Right lobe of liver (tissue), 6 donors: ENCODE results near the gene ZNF574. TPM values are rescaled to one million over a fixed set of nuclear protein-coding genes. Genes with fewer than 3 reads are reported as not detected.

Experiments
- ATAC-seq, 4 donors: fragments of 200-7000 bp; cut with Tn5 transposase; one replicate each; pipeline ENCODE4 v1.9.1; 2020; ENCODE audit warnings: mild to moderate bottlenecking in 4 of 4, moderate library complexity in 4 of 4
- DNase-seq, 3 donors: peaks; one replicate each; pipeline ENCODE4 v3.0.0-alpha.2; 2020
- H3K27ac ChIP-seq, 3 donors: fragments of 200-600 bp; one replicate each; pipeline ENCODE4 v1.8.0; 2022
- H3K27me3 ChIP-seq, 2 donors: fragments of 200-600 bp; one replicate each; pipeline ENCODE4 v1.8.0; 2022
- H3K36me3 ChIP-seq, 4 donors: fragments of 200-600 bp; sonication (generic) in 1 of 4; one replicate each; pipeline versions ENCODE4 v1.5.1 to v1.8.0; 2017 to 2022; ENCODE audit warnings: control low read depth in 1 of 4
- H3K4me1 ChIP-seq, 4 donors: fragments of 200-600 bp; sonication (generic) in 1 of 4; one replicate each; pipeline versions ENCODE4 v1.5.1 to v1.8.0; 2017 to 2022; ENCODE audit warnings: control low read depth in 1 of 4
- H3K4me3 ChIP-seq, 3 donors: fragments of 200-600 bp; one replicate each; pipeline ENCODE4 v1.8.0; 2022
- H3K9me3 ChIP-seq, 4 donors: fragments of 200-600 bp; sonication (generic) in 1 of 4; one replicate each; pipeline versions ENCODE4 v1.5.1 to v1.8.0; 2017 to 2022; ENCODE audit warnings: control low read depth in 1 of 4
- CTCF ChIP-seq, 4 donors: fragments of 200-600 bp in 3 of 4; fragments of 450-650 bp in 1 of 4; IDR thresholded peaks; one replicate each; pipeline versions ENCODE4 v1.5.1 to v1.8.0; 2016 to 2022; ENCODE audit warnings: antibody characterized with exemption in 4 of 4, mild to moderate bottlenecking in 2 of 4
- POLR2A ChIP-seq: fragments of 450-650 bp; IDR thresholded peaks from one replicate; pipeline ENCODE4 v1.6.1; 2017; ENCODE audit warnings: antibody characterized with exemption, mild to moderate bottlenecking
- WGBS: methylation state at CpG from one replicate; pipeline ENCODE4 v1.1.6; 2018; ENCODE audit warnings: low coverage, low lambda C conversion rate; ENCODE audit not compliant: insufficient coverage; ENCODE audit errors: missing lambda C conversion rate; 5-methylcytosine and 5-hydroxymethylcytosine counted together
- intact Hi-C, 2 donors: fragments of 100-400 bp; cut with DNase I; formaldehyde crosslinking; loops; one replicate each; pipeline versions ENCODE4 v1.11.2 to v1.14.1; 2022
- total RNA-seq, 6 experiments: library from RNA; depleted of rRNA in 2 of 6; stranded (reverse); fragments of >200 nt in 2 of 6; fragmentation: NEBNext Ultra II Directional in 3 of 6; extraction: Animal tissue kit (Norgen Biotek cat#: 25700) in 3 of 6; gene quantifications; one replicate each; pipeline versions ENCODE4 v1.1.0 to v1.2.4, GENCODE V29; 2016 to 2023
- donor health status: DM: no; HTN: yes; CAD: no.
- donor health status: DM: no; HTN: no; CAD: no.
- donor health status: DM: no; HTN: no; CAD: no.
- donor health status: DM: no; HTN: yes; CAD: no.
- donor health status: DM: no; HTN: yes; CAD: no.

ZNF574 gene
- total RNA-seq, 6 experiments from 2014 or later, result 4.3 to 5.8 (median 4.7) TPM

- no peak for TF ChIP-seq CTCF (IDR thresholded peaks at IDR 0.05)
- no peak for TF ChIP-seq POLR2A
- 25% methylated on average over 9 of the region's 10 CpGs for WGBS
Measured at GRCh38 chr19:42113641-42114348, 37.8 kb downstream of the ZNF574 start.

DNA sequence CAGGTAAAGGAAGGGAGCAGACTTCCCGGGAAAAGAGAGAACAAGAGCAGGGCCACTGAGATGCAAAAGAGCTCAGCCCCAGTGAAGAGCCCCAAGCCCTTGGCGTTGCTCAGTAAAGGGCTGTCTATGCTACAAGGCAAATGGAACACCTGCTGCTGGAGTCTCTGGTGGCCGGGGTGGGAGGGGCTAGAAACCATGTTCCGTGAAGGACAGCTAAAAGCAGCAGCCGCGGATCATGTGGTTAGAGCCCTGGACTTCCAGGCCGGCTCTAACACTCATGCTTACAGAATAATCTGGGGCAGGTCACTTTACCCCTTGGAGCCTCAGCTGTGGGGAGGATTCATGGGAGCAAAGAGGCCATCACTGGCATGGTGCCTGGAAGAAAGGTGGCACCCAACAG is 38.4 kb downstream of the ZNF574 start:
- DNase-seq (no peak), ATAC-seq (no peak)
- TF ChIP-seq CTCF (IDR thresholded peaks at IDR 0.05), result no peak
- no peak for TF ChIP-seq POLR2A
- Histone ChIP-seq H3K36me3 (no peaks in the 10 kb centered on the region), H3K27me3 (no peaks in the 10 kb centered on the region), H3K4me3 (no peak overlapping the region), H3K4me1 (no peaks in the 10 kb centered on the region), H3K9me3 (no peaks in the 10 kb centered on the region), H3K27ac (no peak overlapping the region)
- WGBS, result 19% methylated on average over 4 of the region's 7 CpGs
- intact Hi-C loops, result no loop called here

More at GRCh38 chr19:42113641-42114348, 37.8 kb downstream of the ZNF574 start:
- no peak for DNase-seq
- Histone ChIP-seq H3K9me3 (no peaks in the 10 kb centered on the region), H3K4me3 (no peak overlapping the region), H3K27me3 (no peaks in the 10 kb centered on the region), H3K36me3 (no peaks in the 10 kb centered on the region), H3K27ac (no peak overlapping the region), H3K4me1 (no peaks in the 10 kb centered on the region)
- intact Hi-C loops, result no loop called here
- peak in 2 of 4 donors; percentile 49 to 58 for ATAC-seq

GRCh38 chr19:42115219-42115618 is 39.3 kb downstream of the ZNF574 start:
- DNase-seq (no peak), ATAC-seq (no peak)
- no peaks in the 10 kb centered on the region for H3K4me1 ChIP-seq
- H3K27me3 ChIP-seq, result no peaks in the 10 kb centered on the region
- no peaks in the 10 kb centered on the region for H3K36me3 ChIP-seq
- H3K4me3 ChIP-seq, result no peak overlapping the region
- no peaks in the 10 kb centered on the region for H3K9me3 ChIP-seq
- TF ChIP-seq CTCF (IDR thresholded peaks at IDR 0.05) (no peak), POLR2A (no peak)
- intact Hi-C loops, result no loop called here
- no peak overlapping the region for H3K27ac ChIP-seq
- 44% methylated on average over 4 of the region's 4 CpGs for WGBS

GRCh38 chr19:42115705-42116104 is 39.7 kb downstream of the ZNF574 start:
- Histone ChIP-seq H3K4me3 (no peak overlapping the region), H3K27ac (no peak overlapping the region), H3K4me1 (no peaks in the 10 kb centered on the region), H3K36me3 (no peaks in the 10 kb centered on the region), H3K27me3 (no peaks in the 10 kb centered on the region), H3K9me3 (no peaks in the 10 kb centered on the region)
- intact Hi-C loops, result no loop called here
- TF ChIP-seq CTCF (IDR thresholded peaks at IDR 0.05), result no peak
- TF ChIP-seq POLR2A, result no peak
- ATAC-seq, result no peak
- WGBS, result 67% methylated on average over 2 of the region's 4 CpGs
- DNase-seq, result no peak
